ENCODE results near the gene MRPL22. TPM values are rescaled to one million over a fixed set of nuclear protein-coding genes. Genes with fewer than 3 reads are reported as not detected.

Gene MRPL22
- total and polyA plus RNA-seq, 2 experiments from 2014 or later, result 11.5 to 93.7 TPM

GRCh38 chr5:155015239-155015638 lies 74.4 kb downstream of the MRPL22 start:
- H3K9me3 ChIP-seq (ENCODE audit: low read depth), result no peaks in the 10 kb centered on the region
- H4K20me1 ChIP-seq (ENCODE audit: insufficient read depth), result no peaks in the 10 kb centered on the region
- H3K79me2 ChIP-seq (ENCODE audit: insufficient read depth), result no peaks in the 10 kb centered on the region
- no peaks in the 10 kb centered on the region for H3F3A ChIP-seq (ENCODE audit: insufficient read depth)
- no peak for DNase-seq
- no peak for TF ChIP-seq EZH2phosphoT487 (IDR thresholded peaks at IDR 0.05; ENCODE audit: insufficient read depth, low read depth)
- no peak for TF ChIP-seq EZH2 (IDR thresholded peaks at IDR 0.05; ENCODE audit: insufficient read depth, poor library complexity, severe bottlenecking)
- no peak overlapping the region for H3K9ac ChIP-seq
- no peak overlapping the region for H3K4me3 ChIP-seq
- 40 to 42% methylated on average over 6 of the region's 6 CpGs for WGBS, 2 experiments (ENCODE audit: low coverage in 1 of 2, low lambda C conversion rate in 2 of 2, missing lambda C conversion rate in 2 of 2)
- no peak overlapping the region for H3K4me2 ChIP-seq (ENCODE audit: unreplicated experiment)
- no peak overlapping the region for H2AFZ ChIP-seq
- no peaks in the 10 kb centered on the region for H3K9me2 ChIP-seq (ENCODE audit: insufficient read depth)
- peaks cover 9% of the 10 kb centered on the region; the same call in 1 of the 2 replicates for H3K27me3 ChIP-seq (replicated peaks; ENCODE audit: insufficient read depth)
- in situ Hi-C loops (cut with MboI), result no loop called here
- no peak overlapping the region for H3K27ac ChIP-seq
- H3K36me3 ChIP-seq (ENCODE audit: low read depth), result no peaks in the 10 kb centered on the region
- H3K4me1 ChIP-seq (ENCODE audit: insufficient read depth), result no peaks in the 10 kb centered on the region

- WGBS, 2 experiments (ENCODE audit: low coverage in 1 of 2, low lambda C conversion rate in 2 of 2, missing lambda C conversion rate in 2 of 2), result 3 to 9% methylated on average over 2 of the region's 2 CpGs
Measured at GRCh38 chr5:155017610-155018009, 76.7 kb downstream of the MRPL22 start.

More at GRCh38 chr5:155017610-155018009, 76.7 kb downstream of the MRPL22 start:
- Histone ChIP-seq H3K4me1 (ENCODE audit: insufficient read depth) (no peaks in the 10 kb centered on the region), H3K9ac (no peak overlapping the region), H3K27ac (no peak overlapping the region), H3K4me2 (ENCODE audit: unreplicated experiment) (no peak overlapping the region), H3F3A (ENCODE audit: insufficient read depth) (no peaks in the 10 kb centered on the region), H2AFZ (no peak overlapping the region), H3K9me2 (ENCODE audit: insufficient read depth) (no peaks in the 10 kb centered on the region), H3K4me3 (no peak overlapping the region), H3K36me3 (ENCODE audit: low read depth) (no peaks in the 10 kb centered on the region), H4K20me1 (ENCODE audit: insufficient read depth) (no peaks in the 10 kb centered on the region), H3K79me2 (ENCODE audit: insufficient read depth) (no peaks in the 10 kb centered on the region), H3K9me3 (ENCODE audit: low read depth) (no peaks in the 10 kb centered on the region), H3K27me3 (replicated peaks; ENCODE audit: insufficient read depth) (peaks cover 5% of the 10 kb centered on the region; the same call in 1 of the 2 replicates)
- TF ChIP-seq EZH2phosphoT487 (IDR thresholded peaks at IDR 0.05; ENCODE audit: insufficient read depth, low read depth), result no peak
- no peak for TF ChIP-seq EZH2 (IDR thresholded peaks at IDR 0.05; ENCODE audit: insufficient read depth, poor library complexity, severe bottlenecking)
- no peak for DNase-seq
- in situ Hi-C loops (cut with MboI), result no loop called here

Other genes with a start within 250 kb of the MRPL22 start
- 59.9 and 81.9 TPM in 2 replicates for gene LARP1, start 185.7 kb upstream of the MRPL22 start, total RNA-seq (2014; rRNA removed; shearing (Covaris generic))
- gene LARP1, start 185.7 kb upstream of the MRPL22 start, polyA plus RNA-seq (2016; fragmentation: Nextera tagmentation; extraction: Ambion mirVana), result 30.2 and 33.8 TPM in 2 replicates
- gene FAXDC2, start 90.5 kb upstream of the MRPL22 start, total RNA-seq (2014; rRNA removed; shearing (Covaris generic)), result 10.3 and 12.8 TPM in 2 replicates
- 5.4 and 6.7 TPM in 2 replicates for gene FAXDC2, start 90.5 kb upstream of the MRPL22 start, polyA plus RNA-seq (2016; fragmentation: Nextera tagmentation; extraction: Ambion mirVana)
- gene CNOT8, start 82.4 kb upstream of the MRPL22 start, total RNA-seq (2014; rRNA removed; shearing (Covaris generic)), result 73.6 and 91.8 TPM in 2 replicates
- gene CNOT8, start 82.4 kb upstream of the MRPL22 start, polyA plus RNA-seq (2016; fragmentation: Nextera tagmentation; extraction: Ambion mirVana), result 67.0 and 69.2 TPM in 2 replicates
- gene GEMIN5, start 2.9 kb upstream of the MRPL22 start, total RNA-seq (2014; rRNA removed; shearing (Covaris generic)), result 10.6 and 13.8 TPM in 2 replicates
- gene GEMIN5, start 2.9 kb upstream of the MRPL22 start, polyA plus RNA-seq (2016; fragmentation: Nextera tagmentation; extraction: Ambion mirVana), result 9.1 and 9.4 TPM in 2 replicates
- not detected in 2 replicates for gene KIF4B, start 72.7 kb downstream of the MRPL22 start, total RNA-seq (2014; rRNA removed; shearing (Covaris generic))
- gene KIF4B, start 72.7 kb downstream of the MRPL22 start, polyA plus RNA-seq (2016; fragmentation: Nextera tagmentation; extraction: Ambion mirVana), result not detected in 2 replicates

Data from GM23248 (cell line).